Progenitor cell of endocrine pancreas (in vitro differentiated cells): ENCODE results near the gene SORCS2. TPM values are rescaled to one million over a fixed set of nuclear protein-coding genes. Genes with fewer than 3 reads are reported as not detected.

Source experiments
- DNase-seq: peaks from one replicate; pipeline ENCODE4 v3.0.0; 2021; ENCODE audit warnings: low spot score; ENCODE audit not compliant: unreplicated experiment
- H3K27ac Mint-ChIP-seq: 2 replicates; pipeline ENCODE4 v1.8.0; 2021; ENCODE audit warnings: mild to moderate bottlenecking, moderate library complexity, mixed read lengths
- H3K27me3 Mint-ChIP-seq: 2 replicates; pipeline ENCODE4 v1.8.0; 2021; ENCODE audit warnings: mixed read lengths
- H3K36me3 Mint-ChIP-seq: 2 replicates; pipeline ENCODE4 v1.8.0; 2022; ENCODE audit warnings: mixed read lengths; ENCODE audit not compliant: insufficient read depth
- H3K4me1 Mint-ChIP-seq: 2 replicates; pipeline ENCODE4 v1.8.0; 2021; ENCODE audit warnings: low read depth, mixed read lengths
- H3K4me3 Mint-ChIP-seq: 2 replicates; pipeline ENCODE4 v1.8.0; 2021; ENCODE audit warnings: low read depth, mild to moderate bottlenecking, moderate library complexity, mixed read lengths
- H3K9me3 Mint-ChIP-seq: 2 replicates; pipeline ENCODE4 v1.8.0; 2021; ENCODE audit warnings: low read depth, mixed read lengths
- total RNA-seq: library from RNA; stranded (reverse); gene quantifications from 2 replicates; pipeline ENCODE4 v1.2.1, GENCODE V29; 2021
- TF ChIP-seq, protein P1 (sequence below): fragments of 200-600 bp; sonication (generic); IDR thresholded peaks from one replicate; pipeline ENCODE4 v1.5.0; 2021; ENCODE audit warnings: antibody characterized with exemption, mild to moderate bottlenecking; ENCODE audit not compliant: unreplicated experiment

Gene SORCS2
- total RNA-seq, 1 donor from 2014 or later = 2.2 TPM

DNA sequence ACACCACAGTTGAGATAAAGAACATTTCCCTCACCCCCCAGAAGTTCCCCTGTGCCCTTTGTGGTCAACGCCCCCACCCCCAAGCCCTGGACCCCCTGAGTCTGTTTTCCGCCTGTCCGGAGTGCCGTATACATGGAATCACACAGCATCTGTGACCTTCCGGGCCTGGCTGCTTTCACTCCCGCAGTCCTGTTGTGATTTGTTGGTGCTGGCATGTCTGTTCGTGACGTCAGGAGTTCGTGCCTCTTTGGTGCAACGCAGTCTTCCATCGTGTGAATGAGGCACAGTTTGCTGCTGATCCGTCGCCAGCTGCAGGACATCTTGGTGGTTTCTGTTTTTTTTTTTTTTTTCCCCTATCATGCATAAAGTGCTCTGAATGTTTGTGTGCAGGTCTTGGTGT is 180.3 kb downstream of the SORCS2 start:
- TF ChIP-seq, protein P1, sequence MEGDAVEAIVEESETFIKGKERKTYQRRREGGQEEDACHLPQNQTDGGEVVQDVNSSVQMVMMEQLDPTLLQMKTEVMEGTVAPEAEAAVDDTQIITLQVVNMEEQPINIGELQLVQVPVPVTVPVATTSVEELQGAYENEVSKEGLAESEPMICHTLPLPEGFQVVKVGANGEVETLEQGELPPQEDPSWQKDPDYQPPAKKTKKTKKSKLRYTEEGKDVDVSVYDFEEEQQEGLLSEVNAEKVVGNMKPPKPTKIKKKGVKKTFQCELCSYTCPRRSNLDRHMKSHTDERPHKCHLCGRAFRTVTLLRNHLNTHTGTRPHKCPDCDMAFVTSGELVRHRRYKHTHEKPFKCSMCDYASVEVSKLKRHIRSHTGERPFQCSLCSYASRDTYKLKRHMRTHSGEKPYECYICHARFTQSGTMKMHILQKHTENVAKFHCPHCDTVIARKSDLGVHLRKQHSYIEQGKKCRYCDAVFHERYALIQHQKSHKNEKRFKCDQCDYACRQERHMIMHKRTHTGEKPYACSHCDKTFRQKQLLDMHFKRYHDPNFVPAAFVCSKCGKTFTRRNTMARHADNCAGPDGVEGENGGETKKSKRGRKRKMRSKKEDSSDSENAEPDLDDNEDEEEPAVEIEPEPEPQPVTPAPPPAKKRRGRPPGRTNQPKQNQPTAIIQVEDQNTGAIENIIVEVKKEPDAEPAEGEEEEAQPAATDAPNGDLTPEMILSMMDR = no peak
- H3K36me3 Mint-ChIP-seq = no peaks in the 10 kb centered on the region
- no peak for DNase-seq
- H3K9me3 Mint-ChIP-seq = no peaks in the 10 kb centered on the region
- no peak overlapping the region for H3K4me3 Mint-ChIP-seq
- H3K4me1 Mint-ChIP-seq = no peaks in the 10 kb centered on the region
- H3K27ac Mint-ChIP-seq = no peak overlapping the region
- H3K27me3 Mint-ChIP-seq = peaks cover 3% of the 10 kb centered on the region

DNA sequence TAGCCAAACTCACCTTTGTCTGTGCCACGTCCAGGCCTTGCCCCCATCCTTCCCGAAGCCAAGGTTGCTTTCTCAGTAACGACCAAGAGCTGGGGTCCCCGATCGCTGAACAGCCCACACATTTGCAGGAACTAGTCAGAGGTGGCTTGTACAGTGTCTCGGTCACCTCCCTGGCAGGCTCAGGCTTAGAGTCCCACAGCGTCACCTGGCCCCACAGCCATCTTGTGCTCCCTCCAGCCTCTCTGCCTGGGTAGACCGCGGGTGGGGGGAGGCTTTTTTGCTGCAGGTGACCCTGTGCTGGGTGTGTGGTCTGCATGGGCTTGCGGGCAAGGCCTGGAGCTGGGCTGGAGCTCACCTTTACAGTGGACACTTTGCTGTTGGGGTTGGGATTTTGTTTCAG is 182.2 kb downstream of the SORCS2 start:
- Mint-ChIP-seq H3K4me1 (no peaks in the 10 kb centered on the region), H3K36me3 (no peaks in the 10 kb centered on the region), H3K27me3 (peaks cover 3% of the 10 kb centered on the region), H3K27ac (no peak overlapping the region), H3K4me3 (no peak overlapping the region), H3K9me3 (no peaks in the 10 kb centered on the region)
- DNase-seq = no peak
- TF ChIP-seq, protein P1 = no peak

DNA sequence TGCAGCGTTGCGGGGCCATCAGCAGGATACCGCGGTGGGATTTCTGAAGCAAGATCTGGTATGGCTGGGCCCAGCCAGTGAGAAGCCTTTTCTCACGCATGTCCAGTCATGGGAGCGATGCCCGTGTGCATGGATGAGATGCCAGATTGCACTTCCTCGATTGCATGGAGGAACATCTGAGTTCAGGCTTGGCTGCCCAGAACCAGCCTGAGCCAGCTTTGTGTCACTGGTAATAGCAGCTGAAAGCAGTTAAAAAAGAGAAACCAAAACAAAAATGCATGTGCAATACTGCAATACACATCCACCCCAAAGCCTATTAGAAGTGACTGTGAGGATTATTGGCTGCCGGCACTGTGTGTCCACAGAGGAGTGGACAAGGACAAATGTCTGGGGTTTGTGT is 183.1 kb downstream of the SORCS2 start:
- Mint-ChIP-seq H3K27ac (no peak overlapping the region), H3K36me3 (no peaks in the 10 kb centered on the region), H3K27me3 (peaks cover 3% of the 10 kb centered on the region), H3K4me1 (no peaks in the 10 kb centered on the region), H3K9me3 (no peaks in the 10 kb centered on the region), H3K4me3 (no peak overlapping the region)
- TF ChIP-seq, protein P1 = no peak
- no peak for DNase-seq

DNA sequence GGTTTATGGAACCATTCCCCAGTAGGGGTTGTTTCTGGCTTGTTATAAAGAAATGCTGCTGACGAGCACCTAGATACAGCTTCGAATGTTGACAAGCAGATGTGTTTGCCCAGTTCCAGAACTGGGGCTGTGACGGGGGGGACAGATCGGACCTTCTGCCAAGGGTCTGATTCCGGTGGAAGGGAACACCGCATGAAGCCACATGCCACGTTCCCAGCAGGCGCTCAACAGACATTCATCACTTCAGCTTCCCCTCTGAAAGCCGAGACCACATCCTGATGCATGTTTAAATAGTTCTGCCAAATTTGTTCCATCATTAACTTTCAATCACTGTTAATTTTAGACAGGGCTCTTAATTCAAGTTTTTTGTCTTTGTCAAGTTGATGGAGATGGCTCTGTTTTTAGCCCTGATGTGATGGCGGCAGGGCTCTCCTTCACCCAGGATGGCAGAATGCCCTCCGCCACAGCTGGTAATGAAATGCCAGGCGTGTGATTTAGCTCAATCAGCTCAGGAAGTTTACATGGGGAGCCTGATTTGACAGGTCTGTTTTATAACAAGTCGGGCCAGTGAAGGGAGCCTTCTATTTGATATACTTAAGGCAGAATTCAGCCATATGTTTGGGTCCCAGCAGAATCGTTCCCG is 185.0 kb downstream of the SORCS2 start:
- TF ChIP-seq, protein P1 = no peak
- no peak overlapping the region for H3K27ac Mint-ChIP-seq
- peaks cover 3% of the 10 kb centered on the region for H3K27me3 Mint-ChIP-seq
- no peaks in the 10 kb centered on the region for H3K9me3 Mint-ChIP-seq
- H3K4me3 Mint-ChIP-seq = no peak overlapping the region
- H3K4me1 Mint-ChIP-seq = no peaks in the 10 kb centered on the region
- no peaks in the 10 kb centered on the region for H3K36me3 Mint-ChIP-seq
- DNase-seq = no peak

DNA sequence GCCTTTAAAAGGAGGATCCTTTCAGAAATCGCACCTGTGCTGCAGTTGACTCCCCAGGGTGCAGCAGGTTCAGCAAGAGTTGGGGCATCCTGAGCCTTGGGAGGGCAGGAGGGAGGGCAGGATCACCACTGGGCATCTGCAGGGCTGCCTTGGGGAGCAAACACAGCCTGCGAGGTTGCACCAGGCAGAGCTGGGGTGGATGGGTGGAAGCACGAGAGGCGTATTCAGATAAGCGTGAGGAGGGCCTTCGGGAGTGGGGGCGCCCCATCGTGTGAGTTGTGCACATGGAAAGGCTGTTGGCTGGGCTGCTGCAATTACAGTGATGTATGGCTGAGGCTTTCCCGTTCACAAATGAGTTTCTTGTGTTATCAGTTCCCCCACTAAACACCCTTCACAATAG is 186.8 kb downstream of the SORCS2 start:
- TF ChIP-seq, protein P1 = no peak
- DNase-seq = no peak
- Mint-ChIP-seq H3K4me3 (no peak overlapping the region), H3K27me3 (no peaks in the 10 kb centered on the region), H3K27ac (no peak overlapping the region), H3K9me3 (no peaks in the 10 kb centered on the region), H3K36me3 (no peaks in the 10 kb centered on the region), H3K4me1 (no peaks in the 10 kb centered on the region)
